HUES6 (cell line): ENCODE results near the gene OPN1SW.

Experiments used
- H3K27ac ChIP-seq: 2 replicates; pipeline ENCODE4 v1.7.0; 2013; ENCODE audit warnings: low read depth, mild to moderate bottlenecking, low read length, inconsistent platforms
- H3K27me3 ChIP-seq: 2 replicates; pipeline ENCODE4 v1.6.1; 2013; ENCODE audit warnings: low read length; ENCODE audit not compliant: control insufficient read depth, insufficient read depth
- H3K36me3 ChIP-seq: 2 replicates; pipeline ENCODE4 v1.6.1; 2013; ENCODE audit warnings: low read length; ENCODE audit not compliant: control insufficient read depth, insufficient read depth
- H3K4me1 ChIP-seq: 2 replicates; pipeline ENCODE4 v1.6.1; 2013; ENCODE audit warnings: low read length; ENCODE audit not compliant: control insufficient read depth, insufficient read depth
- H3K4me3 ChIP-seq: 2 replicates; pipeline ENCODE4 v1.5.1; 2013; ENCODE audit warnings: low read depth, low read length
- H3K9ac ChIP-seq: one replicate; pipeline ENCODE4 v1.6.1; 2013; ENCODE audit warnings: mild to moderate bottlenecking, low read length
- H3K9me3 ChIP-seq: 2 replicates; pipeline ENCODE4 v1.6.1; 2013; ENCODE audit warnings: low read depth, low read length; ENCODE audit not compliant: control insufficient read depth, insufficient read depth

The OPN1SW gene

GRCh38 chr7:128732521-128733277 lies 42.9 kb downstream of the OPN1SW start:
- Histone ChIP-seq H3K27me3 (no peaks in the 10 kb centered on the region), H3K4me1 (no peaks in the 10 kb centered on the region), H3K27ac (no peak overlapping the region), H3K36me3 (no peaks in the 10 kb centered on the region), H3K4me3 (no peak overlapping the region), H3K9me3 (no peaks in the 10 kb centered on the region), H3K9ac (no peak overlapping the region)

GRCh38 chr7:128731184-128731583 lies 44.4 kb downstream of the OPN1SW start:
- Histone ChIP-seq H3K27ac (no peak overlapping the region), H3K9ac (no peak overlapping the region), H3K27me3 (no peaks in the 10 kb centered on the region), H3K36me3 (no peaks in the 10 kb centered on the region), H3K4me1 (no peaks in the 10 kb centered on the region), H3K9me3 (no peaks in the 10 kb centered on the region), H3K4me3 (no peak overlapping the region)

GRCh38 chr7:128729494-128729893 lies 46.1 kb downstream of the OPN1SW start:
- Histone ChIP-seq H3K9ac (no peak overlapping the region), H3K9me3 (no peaks in the 10 kb centered on the region), H3K27me3 (no peaks in the 10 kb centered on the region), H3K4me1 (no peaks in the 10 kb centered on the region), H3K36me3 (no peaks in the 10 kb centered on the region), H3K27ac (no peak overlapping the region), H3K4me3 (no peak overlapping the region)

- Histone ChIP-seq H3K9me3 (no peaks in the 10 kb centered on the region), H3K9ac (no peak overlapping the region), H3K4me1 (no peaks in the 10 kb centered on the region), H3K27me3 (no peaks in the 10 kb centered on the region), H3K36me3 (no peaks in the 10 kb centered on the region), H3K27ac (no peak overlapping the region), H3K4me3 (no peak overlapping the region)
Measured at GRCh38 chr7:128728598-128728997, 47.0 kb downstream of the OPN1SW start.

GRCh38 chr7:128727239-128727638 lies 48.4 kb downstream of the OPN1SW start:
- Histone ChIP-seq H3K36me3 (no peaks in the 10 kb centered on the region), H3K27me3 (no peaks in the 10 kb centered on the region), H3K9ac (no peak overlapping the region), H3K4me1 (no peaks in the 10 kb centered on the region), H3K27ac (no peak overlapping the region), H3K9me3 (no peaks in the 10 kb centered on the region), H3K4me3 (no peak overlapping the region)

GRCh38 chr7:128726737-128727072 lies 48.9 kb downstream of the OPN1SW start:
- Histone ChIP-seq H3K27ac (no peak overlapping the region), H3K27me3 (no peaks in the 10 kb centered on the region), H3K9ac (no peak overlapping the region)

DNA sequence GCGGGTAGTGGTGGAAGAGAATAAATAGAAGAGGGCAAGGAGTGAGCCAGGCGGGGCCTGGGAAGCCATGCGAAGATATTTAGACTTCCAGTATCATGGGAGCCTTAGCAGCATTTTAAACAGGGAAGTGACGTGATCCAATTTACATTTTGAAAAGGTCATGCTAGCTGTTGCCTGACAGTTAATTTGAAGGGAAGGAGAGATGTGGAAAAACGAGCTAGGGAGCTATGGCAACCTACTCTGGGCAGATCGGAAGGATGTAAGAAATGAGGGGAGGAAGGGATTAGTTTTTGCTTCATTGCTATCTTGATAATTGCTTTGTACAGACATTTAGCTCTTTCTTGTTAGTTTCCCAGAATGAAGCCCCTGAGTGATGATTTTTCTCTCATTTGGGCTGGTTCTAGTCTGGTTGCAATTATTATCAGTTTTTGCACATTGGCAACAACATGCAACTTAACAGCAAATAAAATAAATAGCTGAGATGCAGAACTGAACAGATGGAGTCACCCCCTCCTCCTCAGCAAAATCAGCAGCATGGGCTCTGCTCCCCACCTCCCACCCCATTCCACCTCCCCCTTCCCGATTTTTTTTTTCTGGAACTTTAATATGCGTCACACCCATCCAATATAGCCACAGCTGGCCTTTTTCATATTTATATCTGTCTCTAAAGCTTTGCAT lies 49.4 kb downstream of the OPN1SW start:
- Histone ChIP-seq H3K27ac (no peak overlapping the region), H3K4me1 (no peaks in the 10 kb centered on the region), H3K4me3 (no peak overlapping the region), H3K27me3 (no peaks in the 10 kb centered on the region), H3K9me3 (no peaks in the 10 kb centered on the region), H3K36me3 (no peaks in the 10 kb centered on the region), H3K9ac (no peak overlapping the region)

More at GRCh38 chr7:128726737-128727072, 48.9 kb downstream of the OPN1SW start:
- H3K36me3 ChIP-seq = no peaks in the 10 kb centered on the region
- no peaks in the 10 kb centered on the region for H3K9me3 ChIP-seq
- no peaks in the 10 kb centered on the region for H3K4me1 ChIP-seq
- no peak overlapping the region for H3K4me3 ChIP-seq

- H3K27ac ChIP-seq = no peak overlapping the region
- H3K27me3 ChIP-seq = no peaks in the 10 kb centered on the region
- H3K9ac ChIP-seq = no peak overlapping the region
- no peaks in the 10 kb centered on the region for H3K9me3 ChIP-seq
- no peaks in the 10 kb centered on the region for H3K36me3 ChIP-seq
- H3K4me3 ChIP-seq = no peak overlapping the region
- no peaks in the 10 kb centered on the region for H3K4me1 ChIP-seq
Measured at GRCh38 chr7:128725531-128725930, 50.1 kb downstream of the OPN1SW start.

DNA sequence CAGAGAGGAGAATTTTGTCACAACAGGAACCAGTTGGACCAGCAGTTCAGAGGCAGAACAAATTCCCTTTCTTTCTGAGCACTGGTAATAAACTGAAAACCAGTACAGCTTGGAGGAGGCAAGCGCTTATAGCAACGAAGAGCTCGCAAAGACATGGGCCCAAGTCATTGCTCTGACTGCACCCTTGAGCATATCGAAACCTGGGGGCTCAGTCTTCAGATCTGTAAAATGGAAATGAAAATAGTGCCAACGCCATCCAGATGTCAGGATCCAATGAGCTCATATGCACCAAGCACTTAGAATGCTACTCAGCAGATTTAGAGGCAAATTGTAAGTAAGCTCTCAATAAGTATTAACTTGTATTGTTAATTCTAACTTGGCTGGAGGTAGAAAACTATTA lies 50.9 kb downstream of the OPN1SW start:
- Histone ChIP-seq H3K4me1 (no peaks in the 10 kb centered on the region), H3K9me3 (no peaks in the 10 kb centered on the region), H3K36me3 (no peaks in the 10 kb centered on the region), H3K27me3 (no peaks in the 10 kb centered on the region), H3K4me3 (no peak overlapping the region), H3K9ac (no peak overlapping the region), H3K27ac (no peak overlapping the region)
